Neural progenitor cell (in vitro differentiated cells): ENCODE data around the gene PPIE.

Source experiments
- EZH2 ChIP-seq: fragments of 200-600 bp; sonication (generic); IDR thresholded peaks from 2 replicates; pipeline ENCODE4 v1.6.1; 2017; ENCODE audit warnings: antibody characterized with exemption, mild to moderate bottlenecking, moderate library complexity
- TF ChIP-seq, protein P1 (sequence below): fragments of 200-600 bp; sonication (generic); IDR thresholded peaks from 2 replicates; pipeline ENCODE4 v1.5.1; 2017; ENCODE audit warnings: antibody characterized with exemption, mild to moderate bottlenecking

GRCh38 chr1:39698568-39698967 lies 40.1 kb upstream of the PPIE start:
- TF ChIP-seq, protein P1, sequence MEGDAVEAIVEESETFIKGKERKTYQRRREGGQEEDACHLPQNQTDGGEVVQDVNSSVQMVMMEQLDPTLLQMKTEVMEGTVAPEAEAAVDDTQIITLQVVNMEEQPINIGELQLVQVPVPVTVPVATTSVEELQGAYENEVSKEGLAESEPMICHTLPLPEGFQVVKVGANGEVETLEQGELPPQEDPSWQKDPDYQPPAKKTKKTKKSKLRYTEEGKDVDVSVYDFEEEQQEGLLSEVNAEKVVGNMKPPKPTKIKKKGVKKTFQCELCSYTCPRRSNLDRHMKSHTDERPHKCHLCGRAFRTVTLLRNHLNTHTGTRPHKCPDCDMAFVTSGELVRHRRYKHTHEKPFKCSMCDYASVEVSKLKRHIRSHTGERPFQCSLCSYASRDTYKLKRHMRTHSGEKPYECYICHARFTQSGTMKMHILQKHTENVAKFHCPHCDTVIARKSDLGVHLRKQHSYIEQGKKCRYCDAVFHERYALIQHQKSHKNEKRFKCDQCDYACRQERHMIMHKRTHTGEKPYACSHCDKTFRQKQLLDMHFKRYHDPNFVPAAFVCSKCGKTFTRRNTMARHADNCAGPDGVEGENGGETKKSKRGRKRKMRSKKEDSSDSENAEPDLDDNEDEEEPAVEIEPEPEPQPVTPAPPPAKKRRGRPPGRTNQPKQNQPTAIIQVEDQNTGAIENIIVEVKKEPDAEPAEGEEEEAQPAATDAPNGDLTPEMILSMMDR, result no peak
- TF ChIP-seq EZH2, result no peak
